Stimulated activated CD4-positive, alpha-beta T cell treated with anti-CD3 and anti-CD28 coated beads, Interleukin-12 subunit alpha, Interleukin-12 subunit beta, amount 100 ng/mL, for 24 hours (primary cell): Measurements from ENCODE around the gene AKAP9.
"Not testable (repeated sequence)": the region's sequence is repeated elsewhere in the genome, so short reads cannot be mapped to it uniquely, and the experiment has no call there.

Experiments used
- DNase-seq, 2 experiments: peaks; one replicate each; pipeline ENCODE4 v3.0.0-alpha.2; 2020; ENCODE audit warnings: low read depth in 2 of 2

The AKAP9 gene

GRCh38 chr7:92010215-92010614 is 69.6 kb downstream of the AKAP9 start:
- no peak for DNase-seq

GRCh38 chr7:92013611-92014010 is 72.9 kb downstream of the AKAP9 start:
- no peak for DNase-seq

GRCh38 chr7:92020636-92021035 is 80.0 kb downstream of the AKAP9 start:
- DNase-seq = no peak

- DNase-seq = no peak
These were observed 84.6 kb downstream of the AKAP9 start for GRCh38 chr7:92025260-92025659.

GRCh38 chr7:92026635-92027034 is 86.0 kb downstream of the AKAP9 start:
- DNase-seq = not testable (repeated sequence)

- DNase-seq = not testable (repeated sequence)
These were observed 86.5 kb downstream of the AKAP9 start for GRCh38 chr7:92027128-92027527.

- no peak for DNase-seq
These were observed 87.6 kb downstream of the AKAP9 start for GRCh38 chr7:92028226-92028625.

GRCh38 chr7:92028686-92029085 is 88.0 kb downstream of the AKAP9 start:
- no peak for DNase-seq

- DNase-seq = no peak
These were observed 93.5 kb downstream of the AKAP9 start for GRCh38 chr7:92034116-92034515.

- no peak for DNase-seq
These were observed 94.9 kb downstream of the AKAP9 start for GRCh38 chr7:92035576-92035975.

GRCh38 chr7:92039900-92040299 is 99.2 kb downstream of the AKAP9 start:
- no peak for DNase-seq

- no peak for DNase-seq
These were observed 101.5 kb downstream of the AKAP9 start for GRCh38 chr7:92042056-92042737.

GRCh38 chr7:92043098-92043497 is 102.4 kb downstream of the AKAP9 start:
- no peak for DNase-seq

GRCh38 chr7:92043637-92044036 is 103.0 kb downstream of the AKAP9 start:
- DNase-seq = no peak

- DNase-seq = no peak
These were observed 103.5 kb downstream of the AKAP9 start for GRCh38 chr7:92044148-92044547.

- no peak for DNase-seq
These were observed 104.3 kb downstream of the AKAP9 start for GRCh38 chr7:92044940-92045339.

GRCh38 chr7:92051655-92052054 is 111.0 kb downstream of the AKAP9 start:
- no peak for DNase-seq

- DNase-seq = no peak
These were observed 111.5 kb downstream of the AKAP9 start for GRCh38 chr7:92052159-92052558.

- DNase-seq = no peak
These were observed 112.0 kb downstream of the AKAP9 start for GRCh38 chr7:92052684-92053083.

- DNase-seq = no peak
These were observed 112.7 kb downstream of the AKAP9 start for GRCh38 chr7:92053312-92053711.

- no peak for DNase-seq
These were observed 115.6 kb downstream of the AKAP9 start for GRCh38 chr7:92056286-92056685.

- DNase-seq = no peak
These were observed 116.7 kb downstream of the AKAP9 start for GRCh38 chr7:92057375-92057774.

- no peak for DNase-seq
These were observed 117.4 kb downstream of the AKAP9 start for GRCh38 chr7:92058040-92058439.

- DNase-seq = no peak
These were observed 118.2 kb downstream of the AKAP9 start for GRCh38 chr7:92058899-92059298.
